Mucosa of descending colon (tissue), 3 donors: ENCODE results near the gene TMEM14A. TPM values are rescaled to one million over a fixed set of nuclear protein-coding genes. Genes with fewer than 3 reads are reported as not detected.

Experiments
- ATAC-seq: fragments of 200-7000 bp; cut with Tn5 transposase; one replicate; pipeline ENCODE4 v1.9.1; 2020; ENCODE audit warnings: mild to moderate bottlenecking, moderate library complexity
- DNase-seq, 3 donors: peaks; one replicate each; pipeline ENCODE4 v3.0.0-alpha.2; 2020
- H3K36me3 ChIP-seq: fragments of 200-600 bp; one replicate; pipeline ENCODE4 v1.8.0; 2021; ENCODE audit warnings: low read depth, mild to moderate bottlenecking
- H3K4me1 ChIP-seq: fragments of 200-600 bp; one replicate; pipeline ENCODE4 v1.8.0; 2021; ENCODE audit warnings: low read depth, mild to moderate bottlenecking
- H3K4me3 ChIP-seq: fragments of 200-600 bp; one replicate; pipeline ENCODE4 v1.8.0; 2021; ENCODE audit warnings: mild to moderate bottlenecking
- H3K9me3 ChIP-seq: fragments of 200-600 bp; one replicate; pipeline ENCODE4 v1.8.0; 2021; ENCODE audit warnings: mild to moderate bottlenecking
- CTCF ChIP-seq: fragments of 200-600 bp; IDR thresholded peaks from one replicate; pipeline ENCODE4 v1.8.0; 2022; ENCODE audit warnings: antibody characterized with exemption, mild to moderate bottlenecking
- intact Hi-C, 2 donors: fragments of 100-400 bp; cut with DNase I in 1 of 2; cut with micrococcal nuclease in 1 of 2; formaldehyde crosslinking; loops; one replicate each; pipeline versions ENCODE4 v1.11.0 to v1.11.1; 2022; cut with DNase I, micrococcal nuclease
- total RNA-seq, 3 donors: library from RNA; stranded (reverse); fragmentation: NEBNext Ultra II Directional in 2 of 3; extraction: Animal tissue kit (Norgen Biotek cat#: 25700) in 2 of 3; gene quantifications; one replicate each; pipeline versions ENCODE4 v1.2.1 to v1.2.4, GENCODE V29; 2021 to 2023
- donor health status: DM: no; HTN: no; CAD: no; lungs with moderate emphysema.
- donor health status: DM: no; HTN: no; CAD: no.
- donor health status: DM: no; HTN: yes; CAD: no.

TMEM14A gene
- total RNA-seq, 3 donors from 2014 or later = 14.1 to 18.5 (median 17.7) TPM

GRCh38 chr6:52664186-52664990, 6.5 kb upstream of the TMEM14A start:
- Histone ChIP-seq H3K36me3 (no peaks in the 10 kb centered on the region), H3K4me1 (peaks cover 7% of the 10 kb centered on the region), H3K9me3 (no peaks in the 10 kb centered on the region), H3K4me3 (peak overlapping the region; percentile 56)
- peak; percentile 91 to 94 (median 92) for DNase-seq
- ATAC-seq = peak; percentile 98
- intact Hi-C loops = loop anchor here (5.0 to 10.0 kb wide), 3 partner anchors 70 to 380 kb away; partner anchors contain the start of gene MCM3 (in 1 of the 2)
- TF ChIP-seq CTCF = no peak

GRCh38 chr6:52664991-52665686, 5.8 kb upstream of the TMEM14A start:
- TF ChIP-seq CTCF = no peak
- no peak for DNase-seq
- intact Hi-C loops = loop anchor here (5.0 to 10.0 kb wide), 3 partner anchors 70 to 380 kb away; partner anchors contain the start of gene MCM3 (in 1 of the 2)

GRCh38 chr6:52666071-52666470, 4.8 kb upstream of the TMEM14A start:
- no peak for TF ChIP-seq CTCF
- no peak overlapping the region for H3K4me3 ChIP-seq
- no peaks in the 10 kb centered on the region for H3K36me3 ChIP-seq
- H3K9me3 ChIP-seq = no peaks in the 10 kb centered on the region
- DNase-seq (no peak), ATAC-seq (no peak)
- intact Hi-C loops = loop anchor here (10.0 kb wide), 2 partner anchors 71 to 381 kb away; partner anchors contain the start of gene MCM3 (in 1 of the 2)
- H3K4me1 ChIP-seq = peaks cover 7% of the 10 kb centered on the region

More at GRCh38 chr6:52664991-52665686, 5.8 kb upstream of the TMEM14A start:
- H3K36me3 ChIP-seq = no peaks in the 10 kb centered on the region
- ATAC-seq = no peak
- no peaks in the 10 kb centered on the region for H3K9me3 ChIP-seq
- peaks cover 7% of the 10 kb centered on the region for H3K4me1 ChIP-seq
- H3K4me3 ChIP-seq = no peak overlapping the region

GRCh38 chr6:52666523-52666922, 4.4 kb upstream of the TMEM14A start:
- no peaks in the 10 kb centered on the region for H3K36me3 ChIP-seq
- no peak for TF ChIP-seq CTCF
- DNase-seq (no peak), ATAC-seq (no peak)
- no peak overlapping the region for H3K4me3 ChIP-seq
- peaks cover 7% of the 10 kb centered on the region for H3K4me1 ChIP-seq
- intact Hi-C loops = loop anchor here (10.0 kb wide), 2 partner anchors 72 to 382 kb away; partner anchors contain the start of gene MCM3 (in 1 of the 2)
- no peaks in the 10 kb centered on the region for H3K9me3 ChIP-seq

- intact Hi-C loops = loop anchor here (10.0 kb wide), 2 partner anchors 73 to 383 kb away; partner anchors contain the start of gene MCM3 (in 1 of the 2)
- Histone ChIP-seq H3K4me1 (peaks cover 7% of the 10 kb centered on the region), H3K36me3 (no peaks in the 10 kb centered on the region), H3K9me3 (no peaks in the 10 kb centered on the region), H3K4me3 (no peak overlapping the region)
- ATAC-seq (no peak), DNase-seq (no peak)
- TF ChIP-seq CTCF = no peak
Observed at GRCh38 chr6:52667572-52667971, 3.3 kb upstream of the TMEM14A start.
